HL-60 (cell line): ENCODE data around the gene IL17RD.

Experiments
- DNase-seq, 2 experiments: peaks; one replicate each; pipeline ENCODE4 v3.0.0-alpha.2; 2010 to 2020; ENCODE audit warnings: low read depth in 1 of 2, low spot score in 1 of 2
- H3K27ac ChIP-seq: fragments of 250-450 bp; sonication (Bioruptor Pico); replicated peaks from 2 replicates; pipeline ENCODE4 v1.5.1; 2020; ENCODE audit warnings: mild to moderate bottlenecking, moderate library complexity
- H3K27me3 ChIP-seq: fragments of 250-450 bp; sonication (Bioruptor Pico); 2 replicates; pipeline ENCODE4 v1.5.1; 2021; ENCODE audit warnings: mild to moderate bottlenecking, moderate library complexity; ENCODE audit not compliant: insufficient read depth, poor library complexity, severe bottlenecking
- H3K4me3 ChIP-seq: replicated peaks from 2 replicates; pipeline ENCODE4 v1.5.1; 2011; ENCODE audit warnings: mild to moderate bottlenecking, control low read depth, low read length; ENCODE audit not compliant: insufficient read depth
- GABPA ChIP-seq: IDR thresholded peaks from 2 replicates; pipeline ENCODE4 v1.6.1; 2012; ENCODE audit warnings: low read depth
- POLR2AphosphoS5 ChIP-seq: IDR thresholded peaks from 2 replicates; pipeline ENCODE4 v1.6.1; 2012; ENCODE audit warnings: low read depth
- REST ChIP-seq: IDR thresholded peaks from 2 replicates; pipeline ENCODE4 v1.6.1; 2012; ENCODE audit warnings: low read depth; ENCODE audit not compliant: insufficient replicate concordance
- SPI1 ChIP-seq: IDR thresholded peaks from 2 replicates; pipeline ENCODE4 v1.6.1; 2012; ENCODE audit warnings: low read depth, mild to moderate bottlenecking, borderline replicate concordance
- TF ChIP-seq, protein P1 (sequence below): IDR thresholded peaks from one replicate; pipeline ENCODE4 v1.5.1; 2011; ENCODE audit warnings: low read length, control low read depth, inconsistent platforms; ENCODE audit not compliant: insufficient read depth

IL17RD gene

DNA sequence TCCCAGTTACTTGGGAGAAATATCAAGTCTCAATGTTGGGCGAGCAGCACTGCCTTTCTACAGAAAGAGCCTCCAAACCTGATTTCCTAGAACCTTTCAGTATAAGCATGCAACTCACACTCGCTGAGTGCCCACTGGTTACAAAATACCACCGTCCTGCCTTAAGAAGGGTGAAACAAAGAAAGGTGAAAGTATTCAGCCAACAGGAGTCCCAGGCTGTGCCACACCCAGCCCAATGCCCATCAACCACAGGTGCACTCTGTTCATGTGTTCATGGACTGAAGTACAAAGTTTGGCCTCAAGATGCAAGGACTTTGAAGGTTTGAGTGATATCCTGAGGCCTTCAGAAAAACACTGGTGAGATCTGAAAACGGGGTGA, 34.0 kb downstream of the IL17RD start:
- Histone ChIP-seq H3K27me3 (peaks cover 2% of the 10 kb centered on the region), H3K27ac (no peak overlapping the region), H3K4me3 (no peak overlapping the region)
- TF ChIP-seq REST, result no peak
- TF ChIP-seq SPI1, result no peak
- TF ChIP-seq GABPA, result no peak
- TF ChIP-seq, protein P1, sequence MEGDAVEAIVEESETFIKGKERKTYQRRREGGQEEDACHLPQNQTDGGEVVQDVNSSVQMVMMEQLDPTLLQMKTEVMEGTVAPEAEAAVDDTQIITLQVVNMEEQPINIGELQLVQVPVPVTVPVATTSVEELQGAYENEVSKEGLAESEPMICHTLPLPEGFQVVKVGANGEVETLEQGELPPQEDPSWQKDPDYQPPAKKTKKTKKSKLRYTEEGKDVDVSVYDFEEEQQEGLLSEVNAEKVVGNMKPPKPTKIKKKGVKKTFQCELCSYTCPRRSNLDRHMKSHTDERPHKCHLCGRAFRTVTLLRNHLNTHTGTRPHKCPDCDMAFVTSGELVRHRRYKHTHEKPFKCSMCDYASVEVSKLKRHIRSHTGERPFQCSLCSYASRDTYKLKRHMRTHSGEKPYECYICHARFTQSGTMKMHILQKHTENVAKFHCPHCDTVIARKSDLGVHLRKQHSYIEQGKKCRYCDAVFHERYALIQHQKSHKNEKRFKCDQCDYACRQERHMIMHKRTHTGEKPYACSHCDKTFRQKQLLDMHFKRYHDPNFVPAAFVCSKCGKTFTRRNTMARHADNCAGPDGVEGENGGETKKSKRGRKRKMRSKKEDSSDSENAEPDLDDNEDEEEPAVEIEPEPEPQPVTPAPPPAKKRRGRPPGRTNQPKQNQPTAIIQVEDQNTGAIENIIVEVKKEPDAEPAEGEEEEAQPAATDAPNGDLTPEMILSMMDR, result no peak
- no peak for TF ChIP-seq POLR2AphosphoS5
- DNase-seq, result no peak

- H3K4me3 ChIP-seq, result no peak overlapping the region
- peaks cover 2% of the 10 kb centered on the region for H3K27me3 ChIP-seq
- no peak for DNase-seq
- no peak overlapping the region for H3K27ac ChIP-seq
- TF ChIP-seq GABPA (no peak), REST (no peak), POLR2AphosphoS5 (no peak), SPI1 (no peak)
- TF ChIP-seq, protein P1, result no peak
Observed at GRCh38 chr3:57130571-57131209, 34.5 kb downstream of the IL17RD start.

DNA sequence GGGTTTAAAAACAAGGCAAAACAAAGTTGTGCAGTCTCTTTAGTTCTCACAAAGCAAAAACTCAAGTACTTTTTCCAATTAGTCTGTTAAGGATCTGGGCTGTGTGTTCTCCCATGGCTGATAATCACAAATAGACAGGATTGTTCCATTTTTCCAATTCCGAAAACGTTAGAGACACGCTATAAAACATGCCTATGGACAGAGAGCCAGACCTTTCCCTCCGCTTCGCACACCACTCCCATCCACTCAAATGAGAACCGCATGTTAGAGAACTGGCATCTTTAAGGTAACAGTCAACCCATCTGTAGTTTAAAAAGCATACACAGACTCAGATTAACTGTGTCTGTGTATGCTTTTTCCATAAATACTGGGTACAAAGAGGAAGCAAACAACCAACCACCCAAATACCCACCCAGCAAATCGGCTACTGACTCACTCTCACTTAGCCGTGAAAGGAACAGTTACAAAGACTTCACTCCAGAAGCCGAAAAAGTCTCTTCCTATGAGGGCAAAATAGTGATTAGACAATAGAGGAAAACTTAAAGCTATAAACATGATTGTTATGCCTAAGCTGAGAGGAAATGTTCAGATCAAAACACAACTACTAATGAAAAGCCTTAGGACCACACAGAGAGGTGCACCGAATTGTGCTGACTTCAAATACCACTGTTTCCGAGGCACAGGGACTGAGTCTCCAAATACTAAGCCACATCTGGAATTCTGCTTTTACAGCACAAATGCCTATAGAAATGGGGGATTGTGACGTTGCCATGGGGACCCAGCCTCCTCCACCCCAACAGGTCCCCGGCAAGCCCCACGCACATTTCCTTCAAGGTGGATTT, 36.1 kb downstream of the IL17RD start:
- Histone ChIP-seq H3K27me3 (peaks cover 2% of the 10 kb centered on the region), H3K27ac (no peak overlapping the region), H3K4me3 (no peak overlapping the region)
- TF ChIP-seq, protein P1, result no peak
- TF ChIP-seq POLR2AphosphoS5 (no peak), REST (no peak), SPI1 (no peak), GABPA (no peak)
- DNase-seq, result no peak
